HG02973 (cell line): ENCODE results near the gene KANSL3.
"Not testable (repeated sequence)": the region's sequence is repeated elsewhere in the genome, so short reads cannot be mapped to it uniquely, and the experiment has no call there.

ENCODE experiments used
- ATAC-seq: cut with Tn5 transposase; IDR thresholded peaks from one replicate; pipeline ENCODE4 v1.9.1; 2021; ENCODE audit warnings: moderate library complexity; ENCODE audit not compliant: unreplicated experiment

KANSL3 gene

DNA sequence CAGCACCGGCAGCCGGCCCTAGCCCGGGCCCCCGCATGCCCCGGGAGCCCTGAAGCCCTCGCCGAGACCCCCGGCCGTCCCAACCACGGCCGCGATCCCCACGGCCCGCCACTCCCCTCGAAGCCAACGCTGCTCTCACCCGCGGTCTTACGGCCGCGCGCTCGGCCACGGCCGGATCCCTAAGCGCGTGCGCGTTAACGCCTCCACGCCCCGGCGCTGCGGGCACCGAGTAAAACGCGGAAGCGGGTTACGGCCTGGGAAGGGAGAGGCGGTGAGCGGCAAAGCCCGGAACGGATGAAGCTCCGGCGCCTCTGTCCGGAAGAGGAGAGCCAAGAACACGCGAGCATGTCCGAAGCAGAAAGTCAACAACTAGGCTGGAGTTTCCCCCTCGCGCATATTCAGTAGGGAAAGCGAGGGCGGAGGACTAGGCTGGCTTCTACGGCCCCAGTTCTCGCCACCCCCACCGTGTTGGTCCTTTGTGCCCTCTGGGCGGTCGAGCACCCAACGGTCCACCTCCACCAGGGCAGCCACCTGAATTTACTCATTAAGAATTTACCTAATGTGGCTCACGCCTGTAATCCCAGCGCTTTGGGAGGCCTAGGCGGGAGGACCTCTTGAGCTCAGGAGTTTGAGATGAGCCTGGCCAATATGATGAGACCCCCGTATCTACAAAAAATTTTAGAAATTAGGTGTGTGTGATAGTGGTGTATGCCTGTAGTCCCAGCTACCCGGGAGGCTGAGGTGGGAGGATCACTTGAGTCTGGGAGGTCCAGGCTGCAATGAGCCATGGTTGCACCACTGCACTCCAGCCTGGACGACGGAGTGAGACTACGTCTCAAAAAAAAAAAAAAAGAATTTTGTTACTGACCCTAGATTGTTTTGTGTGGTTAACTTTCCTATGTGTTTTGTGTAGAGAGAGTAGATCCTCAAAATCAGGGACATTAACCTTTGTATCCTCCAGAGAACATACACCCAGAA lies at the start of gene KANSL3:
Gene KANSL3 (minus strand): TSS at position 169 of the 978 bp plus-strand sequence. CDS start 1,177 bp downstream, outside the sequence.
- peak; percentile 70 for ATAC-seq

- no peak for ATAC-seq
Measured at GRCh38 chr2:96687266-96687665, 49.2 kb upstream of the KANSL3 start.

DNA sequence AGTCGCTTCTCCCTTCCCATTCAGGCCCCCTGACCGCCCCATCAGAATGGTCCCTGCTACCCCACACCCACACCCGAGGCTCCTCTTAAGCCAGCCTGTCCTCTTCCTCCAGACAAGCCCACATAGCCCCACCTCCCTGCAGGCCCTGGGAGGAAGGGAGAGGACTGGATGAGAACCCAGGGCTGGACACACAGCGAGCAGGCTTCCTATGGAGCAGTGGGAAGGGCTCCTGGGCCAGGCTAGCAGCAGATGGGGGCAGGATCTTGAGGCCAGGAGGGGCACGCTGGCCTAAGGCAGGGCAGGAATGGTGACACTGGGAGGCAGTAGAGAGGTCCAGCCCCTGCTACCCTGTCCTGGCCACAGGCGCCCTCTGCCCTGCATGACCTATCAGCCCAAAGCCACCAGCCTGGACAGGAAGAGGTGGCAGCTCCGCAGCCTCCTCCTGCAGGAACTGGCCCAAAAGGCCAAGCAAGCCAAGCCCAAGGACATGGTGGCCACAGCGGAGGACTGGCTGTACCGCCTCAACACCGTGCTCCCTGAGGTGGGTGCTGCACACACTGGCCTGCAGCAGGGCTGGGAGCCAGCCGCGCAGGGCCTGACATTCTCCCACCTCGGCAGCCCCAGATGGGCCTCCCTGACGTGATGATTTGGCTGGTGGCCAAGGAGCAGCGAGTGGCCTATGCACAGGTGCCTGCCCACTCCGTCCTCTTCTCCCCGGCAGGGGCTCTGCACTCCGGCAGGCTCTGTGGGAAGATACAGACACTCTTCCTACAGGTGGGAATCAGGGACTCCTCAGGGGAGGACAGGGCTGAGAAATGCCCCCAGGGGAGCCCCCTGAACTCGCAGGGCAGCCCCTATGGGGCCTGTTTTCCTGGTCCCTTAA lies 47.7 kb upstream of the KANSL3 start:
- ATAC-seq: no peak

DNA sequence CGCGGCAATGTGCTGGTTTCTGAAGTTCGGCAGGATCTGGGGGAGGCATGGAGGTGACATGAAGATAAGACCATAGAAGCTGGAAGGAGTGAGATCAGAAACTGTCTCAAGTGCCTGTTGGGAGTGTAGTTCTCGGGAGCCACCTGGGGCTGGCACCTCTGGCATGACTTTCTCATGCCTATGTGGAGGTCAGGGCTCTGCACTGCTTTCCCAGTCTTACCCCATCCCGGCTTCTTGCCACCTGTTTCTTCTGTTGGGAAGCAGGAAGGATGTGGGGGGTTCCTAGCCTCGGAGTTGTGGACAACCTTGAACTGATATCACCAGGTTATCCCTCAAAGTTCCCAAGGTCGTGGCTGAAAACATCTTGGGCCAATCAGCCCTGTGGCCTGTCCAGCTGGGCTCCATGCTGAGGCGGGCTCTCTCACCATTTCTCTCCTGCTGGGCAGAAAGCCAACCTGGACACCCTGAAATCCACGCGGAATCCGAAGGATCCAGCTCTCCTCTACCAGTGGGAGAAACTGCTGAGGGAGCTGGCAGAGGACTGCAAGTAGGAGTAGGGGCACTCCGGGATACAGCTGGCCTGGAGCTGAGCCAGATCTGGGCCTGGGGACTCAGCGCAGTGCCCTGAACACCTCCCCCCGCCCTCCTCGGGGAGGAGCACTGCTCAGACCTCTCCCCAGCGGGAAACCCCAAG lies 46.9 kb upstream of the KANSL3 start:
- ATAC-seq: no peak

DNA sequence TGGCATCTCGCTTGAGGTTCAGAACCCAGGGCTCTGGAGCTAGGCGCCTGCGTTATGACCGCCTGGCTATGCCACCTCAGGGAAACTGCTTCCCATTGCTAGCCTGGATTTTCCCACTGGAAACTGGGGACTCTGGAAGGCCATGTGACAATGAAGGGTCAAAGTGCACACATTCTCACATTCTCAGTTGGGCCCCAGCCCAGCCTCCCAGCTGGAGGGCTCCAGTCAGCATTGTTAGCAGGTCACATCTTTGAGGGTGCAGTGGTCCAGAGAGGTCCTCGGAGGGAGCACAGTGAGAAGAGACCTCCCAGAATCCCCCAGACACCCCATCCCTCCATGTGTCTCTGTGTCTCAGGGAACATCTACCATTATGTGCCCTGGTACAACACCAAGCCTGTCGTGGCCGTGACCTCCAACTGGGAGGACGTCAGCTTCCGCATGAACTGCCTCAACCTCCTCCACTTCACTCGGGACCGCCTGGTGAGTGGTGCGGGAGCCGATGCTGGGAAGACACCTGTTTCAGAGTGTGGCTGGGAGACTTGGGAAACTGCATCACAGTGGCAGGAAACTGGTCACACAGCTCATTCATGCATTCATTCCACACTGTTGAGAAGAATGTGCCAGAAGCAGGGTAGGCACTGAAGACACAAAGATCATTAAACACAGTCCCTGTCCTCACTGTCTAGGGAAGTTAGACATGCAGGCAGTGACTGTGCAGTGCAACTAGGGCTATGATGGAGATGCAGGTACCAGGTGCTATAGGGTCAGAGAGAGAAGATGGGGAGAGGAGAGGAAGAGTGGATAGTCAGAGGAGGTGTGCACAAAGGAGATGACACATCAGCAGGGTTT lies 46.1 kb upstream of the KANSL3 start:
- ATAC-seq: no peak

- ATAC-seq: no peak
Measured at GRCh38 chr2:96683307-96683706, 45.2 kb upstream of the KANSL3 start.

GRCh38 chr2:96681540-96681939 lies 43.4 kb upstream of the KANSL3 start:
- no peak for ATAC-seq

- no peak for ATAC-seq
Measured at GRCh38 chr2:96680561-96681141, 42.5 kb upstream of the KANSL3 start.

DNA sequence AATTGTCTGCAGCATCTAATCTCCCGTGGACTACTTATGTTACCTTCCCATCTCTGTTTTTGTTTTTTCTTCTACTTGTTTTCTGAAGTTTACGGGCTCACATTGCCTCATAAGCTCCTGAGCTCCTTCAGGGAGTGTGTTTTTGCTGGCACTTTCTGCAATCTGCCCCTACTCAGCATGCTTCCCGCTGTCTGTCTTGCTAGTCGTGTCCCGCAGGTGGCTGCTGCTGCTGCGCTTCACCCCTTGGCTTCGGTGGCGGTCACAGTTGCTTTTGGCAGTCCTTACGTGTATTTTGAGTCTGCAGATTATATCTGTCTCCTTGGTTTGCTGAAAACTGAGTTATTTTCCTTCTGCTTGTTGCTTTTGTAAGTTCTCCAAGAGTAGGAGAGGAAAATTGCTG lies 41.7 kb upstream of the KANSL3 start:
- ATAC-seq: no peak

DNA sequence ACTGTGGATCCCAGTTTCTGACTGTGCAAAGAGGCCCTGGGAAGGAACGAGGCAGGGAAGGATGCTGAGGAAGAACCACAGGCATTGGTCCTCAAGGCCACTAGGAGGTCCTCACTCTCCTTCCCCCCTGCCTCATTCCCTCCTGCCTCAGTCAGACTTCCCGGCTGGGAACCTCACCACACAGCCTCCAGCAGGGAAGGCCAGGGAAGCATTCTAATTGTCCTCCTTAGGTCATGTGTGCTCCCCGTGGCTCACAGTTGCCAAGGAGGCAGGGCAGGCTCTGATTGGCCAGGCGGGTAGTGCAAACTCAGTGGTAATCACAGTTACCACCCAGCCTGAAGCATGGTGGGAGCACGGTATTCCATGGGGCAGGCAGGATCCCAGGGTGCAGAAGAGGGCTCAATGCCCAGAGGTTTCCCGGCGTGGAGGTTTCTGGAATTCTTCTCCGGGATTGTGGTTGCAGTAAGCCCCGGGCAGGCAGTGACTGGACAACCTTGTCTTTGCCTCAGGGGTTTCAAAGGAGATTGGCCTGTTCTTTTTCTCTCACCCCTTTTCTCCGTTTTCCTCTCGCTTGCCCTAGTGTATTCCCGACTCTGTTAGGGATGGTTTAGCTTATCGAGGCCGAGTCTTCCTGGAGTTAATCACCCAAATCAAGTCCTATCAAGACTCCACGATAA lies 31.6 kb upstream of the KANSL3 start:
- no peak for ATAC-seq

DNA sequence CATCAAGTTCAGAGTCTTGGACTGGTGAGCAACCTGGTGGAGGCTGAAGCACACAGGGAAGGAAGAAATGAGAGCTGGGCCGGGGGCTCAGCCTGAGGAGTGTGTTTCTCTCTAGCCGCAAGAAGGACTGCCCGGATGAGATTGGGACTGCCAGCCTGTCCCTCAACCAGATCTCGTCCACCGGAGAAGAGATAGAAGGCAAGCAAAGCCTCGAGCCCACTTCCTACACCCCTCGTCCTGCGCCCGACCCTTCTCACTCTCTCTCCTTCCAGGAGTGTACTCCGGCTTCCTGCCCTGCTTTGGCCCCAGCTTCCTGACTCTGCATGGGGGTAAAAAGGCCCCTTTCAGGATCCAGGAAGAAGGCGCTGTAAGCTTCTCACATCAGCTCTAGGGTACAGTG lies 30.7 kb upstream of the KANSL3 start:
- ATAC-seq: no peak

DNA sequence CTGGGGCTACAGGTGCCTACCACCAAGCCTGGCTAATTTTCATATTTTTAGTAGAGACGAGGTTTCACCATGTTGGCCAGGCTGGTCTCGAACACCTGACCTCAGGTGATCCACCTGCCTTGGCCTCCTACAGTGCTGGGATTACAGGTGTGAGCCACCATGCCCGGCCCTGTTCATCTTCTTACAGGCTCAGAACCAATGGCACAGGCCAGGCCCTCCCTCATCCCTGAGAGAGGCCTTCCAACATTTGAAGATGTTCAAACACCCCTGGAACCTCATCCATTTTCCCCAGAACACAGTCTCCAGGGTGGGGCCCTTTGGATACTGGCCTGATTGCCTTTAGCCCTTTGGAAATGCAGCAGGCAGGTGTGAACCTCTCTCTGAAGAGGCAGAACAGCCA lies 27.6 kb upstream of the KANSL3 start:
- not testable (repeated sequence) for ATAC-seq

- no peak for ATAC-seq
Measured at GRCh38 chr2:96665083-96665569, 27.0 kb upstream of the KANSL3 start.

GRCh38 chr2:96664366-96664925 lies 26.3 kb upstream of the KANSL3 start:
- ATAC-seq: no peak

DNA sequence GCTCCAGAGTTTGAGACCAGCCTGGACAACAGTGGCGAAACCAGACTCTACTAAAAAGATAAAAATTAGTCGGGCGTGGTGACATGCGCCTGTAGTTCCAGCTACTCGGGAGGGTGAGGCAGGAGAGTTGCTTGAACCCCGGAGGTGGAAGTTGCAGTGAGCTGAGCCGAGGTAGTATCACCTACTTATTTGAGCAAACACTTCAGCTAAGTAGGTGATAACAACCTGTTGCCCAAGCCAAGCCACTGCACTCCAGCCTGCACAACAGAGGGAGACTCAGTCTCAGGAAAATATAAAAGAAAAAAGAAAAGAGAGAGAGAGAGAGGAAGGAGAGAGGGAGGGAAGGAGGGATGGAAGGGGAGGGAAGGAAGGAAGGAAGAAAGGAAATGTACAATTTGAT lies 25.7 kb upstream of the KANSL3 start:
- ATAC-seq: no peak

DNA sequence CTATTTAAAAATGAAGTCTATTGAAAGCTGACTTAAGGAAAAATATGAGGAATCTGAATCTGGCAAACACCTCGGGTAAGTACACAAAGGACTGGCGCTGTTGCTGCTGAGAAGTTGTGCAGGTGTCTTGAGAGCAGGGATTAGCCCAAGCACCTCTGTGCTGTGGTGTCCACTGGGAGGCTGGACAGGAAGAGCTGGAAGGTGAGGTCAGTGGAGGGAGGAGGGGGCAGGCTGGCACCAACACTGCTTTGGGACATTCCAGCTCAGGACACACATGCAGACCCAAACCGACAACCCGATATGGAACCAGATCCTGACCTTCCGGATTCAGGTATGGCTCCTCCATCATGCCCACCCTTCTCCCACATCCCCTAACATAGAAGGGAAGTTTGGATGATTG lies 25.1 kb upstream of the KANSL3 start:
- no peak for ATAC-seq

GRCh38 chr2:96662360-96662759 lies 24.2 kb upstream of the KANSL3 start:
- ATAC-seq: no peak

DNA sequence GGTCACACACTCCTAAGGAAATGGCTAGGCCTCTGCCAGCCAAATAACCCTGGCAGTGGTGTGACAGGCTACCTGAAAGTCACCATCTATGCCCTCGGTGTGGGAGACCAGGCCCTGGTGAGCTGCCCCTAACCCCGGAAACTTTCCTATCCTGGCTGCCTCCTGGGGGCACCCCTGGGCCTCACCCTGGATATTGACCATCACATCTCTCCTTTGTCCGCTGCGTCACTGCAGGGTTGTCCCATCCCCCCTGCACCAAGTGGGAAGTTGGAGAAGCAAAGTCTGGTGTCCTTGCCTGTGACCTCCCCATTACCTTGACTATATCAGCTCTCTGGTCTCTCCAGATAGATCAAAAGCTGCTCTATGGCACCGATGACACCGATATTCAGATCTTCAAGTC lies 23.2 kb upstream of the KANSL3 start:
- ATAC-seq: no peak

- ATAC-seq: no peak
Measured at GRCh38 chr2:96656540-96656939, 18.4 kb upstream of the KANSL3 start.
